Liver (tissue), 9 donors: ENCODE measurements around the gene NXPE3. TPM values are rescaled to one million over a fixed set of nuclear protein-coding genes. Genes with fewer than 3 reads are reported as not detected.

Experiments used
- DNase-seq: peaks from one replicate; pipeline ENCODE4 v3.0.0-alpha.2; 2017; ENCODE audit warnings: low spot score
- H3K27ac ChIP-seq, 2 donors: one replicate each; pipeline ENCODE4 v1.7.0; 2013; ENCODE audit warnings: inconsistent platforms in 2 of 2, low read length in 2 of 2, control low read depth in 1 of 2, low read depth in 1 of 2, mild to moderate bottlenecking in 1 of 2
- H3K27me3 ChIP-seq, 4 donors: one replicate each; pipeline versions ENCODE4 v1.6.1 to v1.7.0; 2013; ENCODE audit warnings: low read length in 3 of 4, inconsistent platforms in 1 of 4, mild to moderate bottlenecking in 1 of 4, moderate library complexity in 1 of 4; ENCODE audit not compliant: control insufficient read depth in 4 of 4, insufficient read depth in 4 of 4
- H3K36me3 ChIP-seq, 4 donors: one replicate each; pipeline versions ENCODE4 v1.6.1 to v1.7.0; 2013; ENCODE audit warnings: low read length in 3 of 4, mild to moderate bottlenecking in 3 of 4, low read depth in 1 of 4, moderate library complexity in 1 of 4; ENCODE audit not compliant: control insufficient read depth in 4 of 4, insufficient read depth in 3 of 4
- H3K4me1 ChIP-seq, 4 donors: one replicate each; pipeline versions ENCODE4 v1.6.1 to v1.7.0; 2013; ENCODE audit warnings: low read length in 3 of 4, mild to moderate bottlenecking in 3 of 4, moderate library complexity in 1 of 4; ENCODE audit not compliant: control insufficient read depth in 4 of 4, insufficient read depth in 4 of 4
- H3K4me3 ChIP-seq, 3 donors: one replicate each; pipeline versions ENCODE4 v1.6.1 to v1.7.0; 2013; ENCODE audit warnings: low read length in 3 of 3, control low read depth in 1 of 3, low read depth in 1 of 3, mild to moderate bottlenecking in 1 of 3
- H3K9ac ChIP-seq, 2 donors: one replicate each; pipeline ENCODE4 v1.7.0; 2013; ENCODE audit warnings: low read length in 2 of 2, mild to moderate bottlenecking in 2 of 2, moderate library complexity in 2 of 2, control low read depth in 1 of 2, low read depth in 1 of 2
- H3K9me3 ChIP-seq, 4 donors: one replicate each; pipeline versions ENCODE4 v1.6.1 to v1.7.0; 2013; ENCODE audit warnings: low read length in 3 of 4; ENCODE audit not compliant: control insufficient read depth in 4 of 4
- EGR1 ChIP-seq, 2 donors: IDR thresholded peaks; 2 replicates each; pipeline ENCODE4 v1.6.1; 2016 to 2018; ENCODE audit warnings: antibody characterized with exemption in 2 of 2, low read depth in 2 of 2
- FOXA1 ChIP-seq: IDR thresholded peaks from 2 replicates; pipeline ENCODE4 v1.6.1; 2016; ENCODE audit warnings: antibody characterized with exemption
- GABPA ChIP-seq, 2 donors: IDR thresholded peaks in 1 of 2; conservative IDR thresholded peaks in 1 of 2; 2 replicates each; pipeline ENCODE4 v1.6.1; 2016; ENCODE audit warnings: antibody characterized with exemption in 2 of 2, mild to moderate bottlenecking in 1 of 2, moderate library complexity in 1 of 2
- HNF4A ChIP-seq, 2 donors: conservative IDR thresholded peaks; 2 replicates each; pipeline ENCODE4 v1.6.1; 2016; ENCODE audit warnings: antibody characterized with exemption in 2 of 2, mild to moderate bottlenecking in 2 of 2
- JUND ChIP-seq, 2 donors: IDR thresholded peaks; 2 replicates each; pipeline ENCODE4 v1.6.1; 2016; ENCODE audit warnings: antibody characterized with exemption in 2 of 2
- NR2F2 ChIP-seq: IDR thresholded peaks from 2 replicates; pipeline ENCODE4 v1.6.1; 2016; ENCODE audit warnings: antibody characterized with exemption
- RAD21 ChIP-seq, 2 donors: IDR thresholded peaks; 2 replicates each; pipeline ENCODE4 v1.6.1; 2016; ENCODE audit warnings: antibody characterized with exemption in 2 of 2, mild to moderate bottlenecking in 2 of 2
- RXRA ChIP-seq, 2 donors: IDR thresholded peaks; 2 replicates each; pipeline ENCODE4 v1.6.1; 2017 to 2018; ENCODE audit warnings: antibody characterized with exemption in 2 of 2, mild to moderate bottlenecking in 1 of 2
- SP1 ChIP-seq: IDR thresholded peaks from 2 replicates; pipeline ENCODE4 v1.6.1; 2018; ENCODE audit warnings: antibody characterized with exemption, mild to moderate bottlenecking
- TAF1 ChIP-seq: conservative IDR thresholded peaks from 2 replicates; pipeline ENCODE4 v1.6.1; 2016; ENCODE audit warnings: antibody characterized with exemption, mild to moderate bottlenecking
- YY1 ChIP-seq: IDR thresholded peaks from 2 replicates; pipeline ENCODE4 v1.6.1; 2016; ENCODE audit warnings: antibody characterized with exemption, mild to moderate bottlenecking
- WGBS: extraction: QIAGEN DNeasy Blood & Tissue Kit; methylation state at CpG from one replicate; pipeline ENCODE4 v1.1.7; 2013; 5-methylcytosine and 5-hydroxymethylcytosine counted together
- polyA plus RNA-seq, 2 donors: library from polyadenylated mRNA; stranded (reverse) in 1 of 2; unstranded in 1 of 2; fragments of 200-250 nt in 1 of 2; fragments of >200 nt in 1 of 2; fragmentation: Nextera tagmentation in 1 of 2; extraction: Ambion mirVana in 1 of 2; gene quantifications; one replicate each; pipeline versions ENCODE4 v1.2.1 to v1.2.3, GENCODE V29; 2013 to 2015
- total RNA-seq, 2 donors: library from RNA; depleted of rRNA; stranded (reverse); fragments of >200 nt; gene quantifications; one replicate each; pipeline ENCODE4 v1.2.3, GENCODE V29; 2014
- TF ChIP-seq, protein P1 (sequence below): IDR thresholded peaks from 2 replicates; pipeline ENCODE4 v1.6.1; 2016; ENCODE audit warnings: antibody characterized with exemption, mild to moderate bottlenecking
- TF ChIP-seq, protein P2 (sequence below): IDR thresholded peaks from 2 replicates; pipeline ENCODE4 v1.6.1; 2016; ENCODE audit warnings: antibody characterized with exemption
- TF ChIP-seq, protein P3 (sequence below): IDR thresholded peaks from 2 replicates; pipeline ENCODE4 v1.6.1; 2016; ENCODE audit warnings: antibody characterized with exemption
- TF ChIP-seq, protein P4 (sequence below): IDR thresholded peaks from 2 replicates; pipeline ENCODE4 v1.6.1; 2016; ENCODE audit warnings: antibody characterized with exemption
- donor health status: healthy.
- donor health status: healthy.
- donor health status: healthy.
- donor health status: healthy.
- donor health status: healthy.

The NXPE3 gene
- total and polyA plus RNA-seq, 4 donors: 1.1 to 2.7 (median 1.7) TPM

DNA sequence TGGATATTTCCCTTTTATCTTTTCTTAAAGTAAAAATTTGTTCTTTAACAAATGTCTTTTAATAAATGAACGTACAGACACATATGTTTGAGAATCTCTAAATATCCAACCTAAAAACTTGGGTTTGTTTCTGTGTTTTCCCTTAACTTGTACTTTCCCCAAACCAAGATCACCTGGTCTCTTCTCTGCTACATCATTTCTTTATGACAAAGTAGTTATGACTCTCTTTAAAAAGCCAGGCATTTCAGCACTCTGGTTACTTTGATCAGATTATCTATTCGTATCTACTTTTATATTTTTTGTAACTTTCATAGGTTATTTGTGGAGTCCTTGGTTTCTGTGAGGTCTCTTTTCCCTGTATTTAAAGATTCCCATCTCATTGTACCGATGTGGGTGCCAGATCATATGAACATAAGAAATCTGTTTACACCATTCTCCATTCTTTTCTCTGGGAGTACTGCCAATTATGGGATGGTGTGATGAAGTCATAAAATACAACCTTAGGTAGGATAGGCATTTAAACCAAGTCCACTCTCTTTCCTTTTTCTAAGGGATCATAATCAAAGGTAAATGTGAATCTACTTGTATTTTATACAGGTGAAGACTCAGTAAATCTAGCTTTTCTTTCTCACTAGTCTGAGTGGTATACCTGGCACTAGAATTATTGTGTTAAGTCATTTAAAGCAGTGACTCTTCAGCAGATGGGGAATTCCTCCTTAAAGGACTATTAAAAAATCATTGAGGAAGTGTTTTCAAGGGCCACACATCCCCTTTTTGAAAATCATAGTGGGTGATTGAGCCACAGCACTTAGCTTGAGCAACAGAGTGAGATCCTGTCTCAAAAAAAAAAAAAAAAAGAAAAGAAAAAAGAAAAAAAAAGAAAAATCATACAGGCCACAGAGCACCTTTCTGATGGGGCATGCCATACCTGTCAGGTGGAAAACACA is 57.9 kb downstream of the NXPE3 start:
- Histone ChIP-seq H3K4me3 (no peak overlapping the region), H3K27ac (no peak overlapping the region), H3K9me3 (no peaks in the 10 kb centered on the region), H3K4me1 (peaks cover 4 to 20% (median 9%) of the 10 kb centered on the region in 4 donors), H3K36me3 (peaks cover 0 to 1% (median 0%) of the 10 kb centered on the region in 4 donors), H3K9ac (no peak overlapping the region), H3K27me3 (no peaks in the 10 kb centered on the region)
- TF ChIP-seq TAF1: no peak
- TF ChIP-seq YY1: peak; percentile 27
- peak in 1 of 2 donors; percentile 5 for TF ChIP-seq HNF4A (conservative IDR thresholded peaks at IDR 0.05)
- DNase-seq: no peak
- 60% methylated on average over 3 of the region's 3 CpGs for WGBS

DNA sequence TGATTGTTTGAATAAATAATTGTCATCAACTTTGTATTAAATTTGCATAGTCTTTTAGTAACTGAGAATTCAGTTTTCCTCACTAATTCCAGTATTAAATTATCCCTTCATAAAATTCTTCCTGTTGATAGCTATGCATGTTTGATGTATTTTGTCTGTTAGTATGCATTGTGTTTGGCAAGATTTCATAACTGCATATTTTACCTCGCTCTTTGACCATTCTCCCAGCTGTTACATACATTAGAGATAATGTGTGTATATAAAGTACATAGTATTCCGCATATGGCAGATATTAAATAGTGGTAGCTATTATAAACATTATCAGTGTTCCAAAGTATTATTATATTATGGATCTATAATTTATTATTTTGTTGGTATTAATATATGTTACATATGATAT is 59.7 kb downstream of the NXPE3 start:
- Histone ChIP-seq H3K4me1 (peaks cover 0 to 12% (median 7%) of the 10 kb centered on the region in 4 donors), H3K36me3 (peaks cover 0 to 1% (median 0%) of the 10 kb centered on the region in 4 donors), H3K9ac (no peak overlapping the region), H3K27ac (no peak overlapping the region), H3K4me3 (no peak overlapping the region), H3K9me3 (no peaks in the 10 kb centered on the region), H3K27me3 (no peaks in the 10 kb centered on the region)
- WGBS: 92% methylated on average over 2 of the region's 2 CpGs
- no peak for DNase-seq
- TF ChIP-seq FOXA1 (no peak), JUND (IDR thresholded peaks at IDR 0.05) (no peak), RXRA (IDR thresholded peaks at IDR 0.05) (no peak), TAF1 (no peak), YY1 (no peak), GABPA (IDR thresholded peaks at IDR 0.05 in 1 of 2, conservative IDR thresholded peaks at IDR 0.05 in 1 of 2) (no peak)
- TF ChIP-seq, protein P1, sequence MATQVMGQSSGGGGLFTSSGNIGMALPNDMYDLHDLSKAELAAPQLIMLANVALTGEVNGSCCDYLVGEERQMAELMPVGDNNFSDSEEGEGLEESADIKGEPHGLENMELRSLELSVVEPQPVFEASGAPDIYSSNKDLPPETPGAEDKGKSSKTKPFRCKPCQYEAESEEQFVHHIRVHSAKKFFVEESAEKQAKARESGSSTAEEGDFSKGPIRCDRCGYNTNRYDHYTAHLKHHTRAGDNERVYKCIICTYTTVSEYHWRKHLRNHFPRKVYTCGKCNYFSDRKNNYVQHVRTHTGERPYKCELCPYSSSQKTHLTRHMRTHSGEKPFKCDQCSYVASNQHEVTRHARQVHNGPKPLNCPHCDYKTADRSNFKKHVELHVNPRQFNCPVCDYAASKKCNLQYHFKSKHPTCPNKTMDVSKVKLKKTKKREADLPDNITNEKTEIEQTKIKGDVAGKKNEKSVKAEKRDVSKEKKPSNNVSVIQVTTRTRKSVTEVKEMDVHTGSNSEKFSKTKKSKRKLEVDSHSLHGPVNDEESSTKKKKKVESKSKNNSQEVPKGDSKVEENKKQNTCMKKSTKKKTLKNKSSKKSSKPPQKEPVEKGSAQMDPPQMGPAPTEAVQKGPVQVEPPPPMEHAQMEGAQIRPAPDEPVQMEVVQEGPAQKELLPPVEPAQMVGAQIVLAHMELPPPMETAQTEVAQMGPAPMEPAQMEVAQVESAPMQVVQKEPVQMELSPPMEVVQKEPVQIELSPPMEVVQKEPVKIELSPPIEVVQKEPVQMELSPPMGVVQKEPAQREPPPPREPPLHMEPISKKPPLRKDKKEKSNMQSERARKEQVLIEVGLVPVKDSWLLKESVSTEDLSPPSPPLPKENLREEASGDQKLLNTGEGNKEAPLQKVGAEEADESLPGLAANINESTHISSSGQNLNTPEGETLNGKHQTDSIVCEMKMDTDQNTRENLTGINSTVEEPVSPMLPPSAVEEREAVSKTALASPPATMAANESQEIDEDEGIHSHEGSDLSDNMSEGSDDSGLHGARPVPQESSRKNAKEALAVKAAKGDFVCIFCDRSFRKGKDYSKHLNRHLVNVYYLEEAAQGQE: no peak
- TF ChIP-seq, protein P2, sequence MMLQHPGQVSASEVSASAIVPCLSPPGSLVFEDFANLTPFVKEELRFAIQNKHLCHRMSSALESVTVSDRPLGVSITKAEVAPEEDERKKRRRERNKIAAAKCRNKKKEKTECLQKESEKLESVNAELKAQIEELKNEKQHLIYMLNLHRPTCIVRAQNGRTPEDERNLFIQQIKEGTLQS: no peak
- TF ChIP-seq, protein P3, sequence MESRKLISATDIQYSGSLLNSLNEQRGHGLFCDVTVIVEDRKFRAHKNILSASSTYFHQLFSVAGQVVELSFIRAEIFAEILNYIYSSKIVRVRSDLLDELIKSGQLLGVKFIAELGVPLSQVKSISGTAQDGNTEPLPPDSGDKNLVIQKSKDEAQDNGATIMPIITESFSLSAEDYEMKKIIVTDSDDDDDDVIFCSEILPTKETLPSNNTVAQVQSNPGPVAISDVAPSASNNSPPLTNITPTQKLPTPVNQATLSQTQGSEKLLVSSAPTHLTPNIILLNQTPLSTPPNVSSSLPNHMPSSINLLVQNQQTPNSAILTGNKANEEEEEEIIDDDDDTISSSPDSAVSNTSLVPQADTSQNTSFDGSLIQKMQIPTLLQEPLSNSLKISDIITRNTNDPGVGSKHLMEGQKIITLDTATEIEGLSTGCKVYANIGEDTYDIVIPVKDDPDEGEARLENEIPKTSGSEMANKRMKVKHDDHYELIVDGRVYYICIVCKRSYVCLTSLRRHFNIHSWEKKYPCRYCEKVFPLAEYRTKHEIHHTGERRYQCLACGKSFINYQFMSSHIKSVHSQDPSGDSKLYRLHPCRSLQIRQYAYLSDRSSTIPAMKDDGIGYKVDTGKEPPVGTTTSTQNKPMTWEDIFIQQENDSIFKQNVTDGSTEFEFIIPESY: no peak

DNA sequence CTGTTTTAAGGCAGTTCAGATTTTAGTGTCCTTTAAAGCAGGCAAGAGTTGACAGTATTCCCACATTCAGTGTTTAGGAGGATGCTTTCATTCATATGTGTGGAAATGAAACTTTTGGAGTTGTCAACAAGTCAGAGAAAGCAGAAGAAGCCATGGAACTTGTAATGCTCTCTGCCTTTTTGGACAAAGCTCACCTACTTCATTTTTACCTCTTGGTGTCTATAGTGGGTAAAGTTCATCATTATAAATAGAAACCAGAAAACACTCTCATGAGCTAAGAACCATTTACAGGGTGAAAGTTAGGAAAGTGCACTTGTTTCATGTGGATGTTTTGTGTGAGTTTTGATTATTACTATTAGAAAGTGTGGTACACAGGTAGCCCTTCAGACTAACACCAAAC is 61.1 kb downstream of the NXPE3 start:
- DNase-seq: no peak
- no peaks in the 10 kb centered on the region for H3K27me3 ChIP-seq
- H3K36me3 ChIP-seq: peaks cover 0 to 1% (median 0%) of the 10 kb centered on the region in 4 donors
- TF ChIP-seq, protein P4, sequence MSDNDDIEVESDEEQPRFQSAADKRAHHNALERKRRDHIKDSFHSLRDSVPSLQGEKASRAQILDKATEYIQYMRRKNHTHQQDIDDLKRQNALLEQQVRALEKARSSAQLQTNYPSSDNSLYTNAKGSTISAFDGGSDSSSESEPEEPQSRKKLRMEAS: no peak
- TF ChIP-seq RAD21 (IDR thresholded peaks at IDR 0.05) (no peak), YY1 (no peak), EGR1 (IDR thresholded peaks at IDR 0.05; ENCODE audit: low read depth in 2 of 2) (no peak), TAF1 (no peak), JUND (IDR thresholded peaks at IDR 0.05) (no peak), FOXA1 (no peak), SP1 (no peak), RXRA (IDR thresholded peaks at IDR 0.05) (peak in 1 of 2 donors; percentile 13), NR2F2 (no peak), HNF4A (conservative IDR thresholded peaks at IDR 0.05) (peak; percentile 19 to 63)
- TF ChIP-seq, protein P1: no peak
- TF ChIP-seq, protein P2: no peak
- no peak overlapping the region for H3K4me3 ChIP-seq
- H3K9ac ChIP-seq: no peak overlapping the region
- H3K9me3 ChIP-seq: no peaks in the 10 kb centered on the region
- peaks cover 0 to 7% (median 3%) of the 10 kb centered on the region in 4 donors for H3K4me1 ChIP-seq
- no peak overlapping the region for H3K27ac ChIP-seq
